LNCaP clone FGC (cell line): ENCODE data around the gene TRAPPC8.

Source experiments
- DNase-seq: peaks from one replicate; pipeline ENCODE4 v3.0.0-alpha.2; 2011; ENCODE audit warnings: low read depth
- H3K4me3 ChIP-seq: 2 replicates; pipeline ENCODE4 v1.5.1; 2011; ENCODE audit warnings: mild to moderate bottlenecking, low read depth, low read length, control low read depth
- TF ChIP-seq, protein P1 (sequence below): IDR thresholded peaks from 2 replicates; pipeline ENCODE4 v1.5.1; 2012; ENCODE audit warnings: mild to moderate bottlenecking; ENCODE audit not compliant: control insufficient read depth, insufficient read depth; ENCODE audit errors: extremely low read depth

TRAPPC8 gene

DNA sequence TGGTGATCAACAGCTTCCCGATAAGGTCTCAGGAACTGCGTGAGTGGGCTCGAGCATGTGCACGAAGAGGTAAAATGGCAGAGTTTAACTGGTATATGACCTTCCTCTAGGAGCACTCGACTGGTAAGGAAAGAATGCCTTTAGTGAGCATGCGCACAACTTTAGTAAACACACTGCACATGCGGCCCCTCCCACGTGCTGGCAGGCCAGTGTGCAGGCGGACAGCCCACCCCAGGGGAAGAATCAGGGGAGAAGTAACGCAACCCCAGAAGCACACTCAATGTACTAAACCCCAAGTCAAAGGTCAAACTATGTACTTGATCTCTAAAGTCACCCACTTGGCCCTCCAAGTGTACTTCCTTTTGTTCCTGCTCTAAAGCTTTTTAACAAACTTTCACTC is 153.5 kb downstream of the TRAPPC8 start:
- H3K4me3 ChIP-seq = no peak overlapping the region
- TF ChIP-seq, protein P1, sequence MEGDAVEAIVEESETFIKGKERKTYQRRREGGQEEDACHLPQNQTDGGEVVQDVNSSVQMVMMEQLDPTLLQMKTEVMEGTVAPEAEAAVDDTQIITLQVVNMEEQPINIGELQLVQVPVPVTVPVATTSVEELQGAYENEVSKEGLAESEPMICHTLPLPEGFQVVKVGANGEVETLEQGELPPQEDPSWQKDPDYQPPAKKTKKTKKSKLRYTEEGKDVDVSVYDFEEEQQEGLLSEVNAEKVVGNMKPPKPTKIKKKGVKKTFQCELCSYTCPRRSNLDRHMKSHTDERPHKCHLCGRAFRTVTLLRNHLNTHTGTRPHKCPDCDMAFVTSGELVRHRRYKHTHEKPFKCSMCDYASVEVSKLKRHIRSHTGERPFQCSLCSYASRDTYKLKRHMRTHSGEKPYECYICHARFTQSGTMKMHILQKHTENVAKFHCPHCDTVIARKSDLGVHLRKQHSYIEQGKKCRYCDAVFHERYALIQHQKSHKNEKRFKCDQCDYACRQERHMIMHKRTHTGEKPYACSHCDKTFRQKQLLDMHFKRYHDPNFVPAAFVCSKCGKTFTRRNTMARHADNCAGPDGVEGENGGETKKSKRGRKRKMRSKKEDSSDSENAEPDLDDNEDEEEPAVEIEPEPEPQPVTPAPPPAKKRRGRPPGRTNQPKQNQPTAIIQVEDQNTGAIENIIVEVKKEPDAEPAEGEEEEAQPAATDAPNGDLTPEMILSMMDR = no peak
- DNase-seq = no peak

DNA sequence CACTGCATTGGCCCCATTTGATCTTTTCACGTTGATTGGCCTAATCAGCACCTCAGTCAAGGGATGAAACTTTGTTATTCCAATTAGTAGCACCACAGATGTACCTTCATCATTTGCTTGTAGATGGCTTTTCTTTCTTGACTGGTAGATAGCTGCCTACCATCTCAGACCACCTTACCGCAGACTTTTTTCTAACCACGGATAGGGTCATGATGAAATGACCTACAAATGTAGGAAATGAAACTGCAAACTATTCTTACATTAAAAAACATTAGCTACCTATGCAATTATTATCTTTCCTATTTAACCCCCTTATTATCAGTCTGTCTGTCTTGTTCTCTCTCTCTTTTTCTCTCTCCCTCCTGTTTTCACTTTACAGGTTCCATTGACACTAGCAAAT is 159.9 kb downstream of the TRAPPC8 start:
- no peak for DNase-seq
- H3K4me3 ChIP-seq = no peak overlapping the region
- TF ChIP-seq, protein P1 = no peak
